HFFc6 (cell line): ENCODE results near the gene ITGA2B. TPM values are rescaled to one million over a fixed set of nuclear protein-coding genes. Genes with fewer than 3 reads are reported as not detected.

ENCODE experiments used
- DNase-seq: peaks from one replicate; pipeline ENCODE4 v3.0.0-alpha.2; 2018
- H3K27ac Mint-ChIP-seq: 2 replicates; pipeline ENCODE4 v1.8.0; 2020; ENCODE audit warnings: mild to moderate bottlenecking, mixed read lengths
- H3K27me3 Mint-ChIP-seq: 2 replicates; pipeline ENCODE4 v1.8.0; 2021; ENCODE audit warnings: mild to moderate bottlenecking, moderate library complexity, mixed read lengths; ENCODE audit not compliant: insufficient read depth
- H3K36me3 Mint-ChIP-seq: 2 replicates; pipeline ENCODE4 v1.8.0; 2021; ENCODE audit warnings: low read depth, mixed read lengths
- H3K4me1 Mint-ChIP-seq: 2 replicates; pipeline ENCODE4 v1.8.0; 2020; ENCODE audit warnings: low read depth, mixed read lengths
- H3K4me3 Mint-ChIP-seq: 2 replicates; pipeline ENCODE4 v1.8.0; 2020; ENCODE audit warnings: mild to moderate bottlenecking, moderate library complexity, mixed read lengths
- H3K9me3 Mint-ChIP-seq: 2 replicates; pipeline ENCODE4 v1.8.0; 2020; ENCODE audit warnings: mild to moderate bottlenecking, mixed read lengths
- CTCF ChIP-seq: fragments of 200-600 bp; sonication (generic); IDR thresholded peaks from 2 replicates; pipeline ENCODE4 v1.5.0; 2021; ENCODE audit warnings: antibody characterized with exemption, mild to moderate bottlenecking
- total RNA-seq, 6 experiments: library from RNA; stranded (reverse); fragmentation: NEBNext Ultra II Directional; extraction: Animal tissue kit (Norgen Biotek cat#: 25700); gene quantifications; 2 replicates in 1 of 6; 3 replicates in 5 of 6; pipeline ENCODE4 v1.2.3, GENCODE V29; 2021

Gene ITGA2B
- total RNA-seq, 6 experiments from 2014 or later: 0.18 to 0.19 TPM; not detected in 4

- no peak for TF ChIP-seq CTCF
- Mint-ChIP-seq H3K27ac (no peak overlapping the region), H3K4me3 (no peak overlapping the region), H3K27me3 (peaks cover 11% of the 10 kb centered on the region), H3K36me3 (no peaks in the 10 kb centered on the region), H3K9me3 (no peaks in the 10 kb centered on the region), H3K4me1 (peaks cover 5% of the 10 kb centered on the region)
- DNase-seq: no peak
These were observed 50.7 kb downstream of the ITGA2B start for GRCh38 chr17:44338702-44339101.

- DNase-seq: no peak
- Mint-ChIP-seq H3K9me3 (no peaks in the 10 kb centered on the region), H3K27ac (no peak overlapping the region), H3K36me3 (no peaks in the 10 kb centered on the region), H3K4me3 (no peak overlapping the region), H3K4me1 (peaks cover 12% of the 10 kb centered on the region), H3K27me3 (peaks cover 10% of the 10 kb centered on the region)
- TF ChIP-seq CTCF: no peak
These were observed 53.5 kb downstream of the ITGA2B start for GRCh38 chr17:44335968-44336367.

DNA sequence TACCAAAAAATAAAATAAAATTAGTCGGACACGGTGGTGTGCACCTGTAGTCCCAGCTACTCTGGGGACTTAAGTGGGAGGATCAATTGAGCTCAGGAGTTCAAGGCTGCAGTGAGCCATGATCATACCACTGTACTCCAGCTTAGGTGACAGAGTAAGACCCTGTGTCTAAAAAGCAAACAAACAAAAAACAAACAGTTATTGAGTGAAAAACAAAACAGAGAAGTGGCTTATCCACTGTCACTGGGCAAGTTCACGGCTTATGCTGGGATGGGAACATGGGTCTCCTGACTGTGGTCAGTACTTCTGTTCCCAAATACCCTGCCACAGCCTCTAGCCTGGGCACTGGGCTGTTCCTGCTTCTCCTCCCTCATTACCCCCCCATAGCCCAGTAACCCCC is 53.9 kb downstream of the ITGA2B start:
- DNase-seq: no peak
- no peak for TF ChIP-seq CTCF
- no peak overlapping the region for H3K4me3 Mint-ChIP-seq
- no peaks in the 10 kb centered on the region for H3K9me3 Mint-ChIP-seq
- H3K4me1 Mint-ChIP-seq: peaks cover 12% of the 10 kb centered on the region
- H3K27me3 Mint-ChIP-seq: peaks cover 10% of the 10 kb centered on the region
- no peaks in the 10 kb centered on the region for H3K36me3 Mint-ChIP-seq
- no peak overlapping the region for H3K27ac Mint-ChIP-seq

DNA sequence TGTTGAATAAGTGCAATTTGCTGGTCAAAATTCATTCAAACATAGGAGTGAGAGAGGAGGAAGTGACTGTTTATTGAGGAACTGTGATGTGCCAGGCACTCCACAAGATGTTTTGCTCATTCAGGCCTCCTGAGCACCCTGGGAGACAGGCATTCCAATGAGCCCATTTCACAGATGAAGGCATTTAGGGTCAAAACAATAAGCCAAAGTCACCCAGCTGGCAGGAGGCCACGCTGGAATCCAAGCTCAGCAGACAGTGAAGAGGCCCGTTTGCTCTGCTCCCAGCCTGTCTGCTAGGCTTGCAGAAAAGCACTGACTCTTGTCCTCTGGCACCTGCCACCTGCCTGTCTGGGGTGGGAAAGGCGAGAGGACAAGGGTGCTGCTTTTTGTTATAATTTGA is 54.7 kb downstream of the ITGA2B start:
- no peaks in the 10 kb centered on the region for H3K36me3 Mint-ChIP-seq
- peaks cover 10% of the 10 kb centered on the region for H3K27me3 Mint-ChIP-seq
- H3K9me3 Mint-ChIP-seq: no peaks in the 10 kb centered on the region
- TF ChIP-seq CTCF: no peak
- H3K4me1 Mint-ChIP-seq: peaks cover 12% of the 10 kb centered on the region
- H3K4me3 Mint-ChIP-seq: no peak overlapping the region
- H3K27ac Mint-ChIP-seq: no peak overlapping the region
- DNase-seq: no peak

- DNase-seq: no peak
- no peak overlapping the region for H3K4me3 Mint-ChIP-seq
- no peak for TF ChIP-seq CTCF
- H3K9me3 Mint-ChIP-seq: no peaks in the 10 kb centered on the region
- no peak overlapping the region for H3K27ac Mint-ChIP-seq
- peaks cover 12% of the 10 kb centered on the region for H3K4me1 Mint-ChIP-seq
- H3K27me3 Mint-ChIP-seq: peaks cover 10% of the 10 kb centered on the region
- no peaks in the 10 kb centered on the region for H3K36me3 Mint-ChIP-seq
These were observed 55.1 kb downstream of the ITGA2B start for GRCh38 chr17:44334315-44334714.

GRCh38 chr17:44333371-44333770 is 56.1 kb downstream of the ITGA2B start:
- H3K9me3 Mint-ChIP-seq: no peaks in the 10 kb centered on the region
- H3K27me3 Mint-ChIP-seq: peaks cover 8% of the 10 kb centered on the region
- peaks cover 11% of the 10 kb centered on the region for H3K4me1 Mint-ChIP-seq
- H3K27ac Mint-ChIP-seq: no peak overlapping the region
- no peak for TF ChIP-seq CTCF
- no peak overlapping the region for H3K4me3 Mint-ChIP-seq
- H3K36me3 Mint-ChIP-seq: no peaks in the 10 kb centered on the region
- DNase-seq: no peak
